ENCODE data around the gene GGT7.
"Not testable (repeated sequence)": the region's sequence is repeated elsewhere in the genome, so short reads cannot be mapped to it uniquely, and the experiment has no call there.

Gene GGT7

GRCh38 chr20:34848597-34848996 lies 24.1 kb downstream of the GGT7 start:
- DNase-seq (ENCODE audit: low read depth), result no peak

GRCh38 chr20:34843421-34843820 lies 29.2 kb downstream of the GGT7 start:
- no peak for DNase-seq (ENCODE audit: low read depth)

- DNase-seq (ENCODE audit: low read depth), result no peak
Observed at GRCh38 chr20:34842143-34842542, 30.5 kb downstream of the GGT7 start.

- DNase-seq (ENCODE audit: low read depth), result no peak
Observed at GRCh38 chr20:34834459-34834893, 38.2 kb downstream of the GGT7 start.

GRCh38 chr20:34831936-34832335 lies 40.7 kb downstream of the GGT7 start:
- DNase-seq (ENCODE audit: low read depth), result no peak

- no peak for DNase-seq (ENCODE audit: low read depth)
Observed at GRCh38 chr20:34829191-34829590, 43.5 kb downstream of the GGT7 start.

GRCh38 chr20:34825530-34826362 lies 46.9 kb downstream of the GGT7 start, which contains the start of gene NCOA6:
TSS of gene NCOA6 (minus strand) at chr20:34825651. CDS start at chr20:34782355, 43,296 bp downstream.
- peak; percentile 77 for DNase-seq (ENCODE audit: low read depth)

- DNase-seq (ENCODE audit: low read depth), result peak; percentile 52
Observed at GRCh38 chr20:34824806-34825529, 47.7 kb downstream of the GGT7 start.

- DNase-seq (ENCODE audit: low read depth), result peak; percentile 44
Observed at GRCh38 chr20:34824452-34824805, 48.2 kb downstream of the GGT7 start.

- no peak for DNase-seq (ENCODE audit: low read depth)
Observed at GRCh38 chr20:34824026-34824425, 48.6 kb downstream of the GGT7 start.

- no peak for DNase-seq (ENCODE audit: low read depth)
Observed at GRCh38 chr20:34820805-34821578, 51.7 kb downstream of the GGT7 start.

- DNase-seq (ENCODE audit: low read depth), result no peak
Observed at GRCh38 chr20:34817801-34818200, 54.9 kb downstream of the GGT7 start.

- DNase-seq (ENCODE audit: low read depth), result no peak
Observed at GRCh38 chr20:34817072-34817471, 55.6 kb downstream of the GGT7 start.

GRCh38 chr20:34815636-34816035 lies 57.0 kb downstream of the GGT7 start:
- DNase-seq (ENCODE audit: low read depth), result no peak

GRCh38 chr20:34808583-34808982 lies 64.1 kb downstream of the GGT7 start:
- DNase-seq (ENCODE audit: low read depth), result no peak

GRCh38 chr20:34807944-34808465 lies 64.7 kb downstream of the GGT7 start:
- DNase-seq (ENCODE audit: low read depth), result not testable (repeated sequence)

GRCh38 chr20:34806255-34806654 lies 66.4 kb downstream of the GGT7 start:
- no peak for DNase-seq (ENCODE audit: low read depth)

GRCh38 chr20:34798871-34799270 lies 73.8 kb downstream of the GGT7 start:
- no peak for DNase-seq (ENCODE audit: low read depth)

GRCh38 chr20:34798328-34798727 lies 74.3 kb downstream of the GGT7 start:
- no peak for DNase-seq (ENCODE audit: low read depth)

GRCh38 chr20:34797012-34797995 lies 75.4 kb downstream of the GGT7 start:
- no peak for DNase-seq (ENCODE audit: low read depth)
